Measurements from ENCODE around the gene ZNF511.

The ZNF511 gene

GRCh38 chr10:133344236-133344635 is 35.5 kb downstream of the ZNF511 start:
- Histone ChIP-seq H4K20me1 (ENCODE audit: insufficient read depth, low read length) (no peaks in the 10 kb centered on the region), H3K4me1 (ENCODE audit: low read length) (no peaks in the 10 kb centered on the region), H3K27ac (ENCODE audit: low read length) (no peak overlapping the region), H3K27me3 (replicated peaks; ENCODE audit: insufficient read depth, low read length) (peaks cover 61% of the 10 kb centered on the region), H3K36me3 (replicated peaks; ENCODE audit: insufficient read depth, low read length) (no peaks in the 10 kb centered on the region), H3K4me3 (ENCODE audit: low read length) (no peak overlapping the region), H3K79me2 (ENCODE audit: low read length) (no peaks in the 10 kb centered on the region), H3K9me3 (replicated peaks; ENCODE audit: insufficient read depth, low read length) (no peaks in the 10 kb centered on the region), H3K4me2 (ENCODE audit: low read depth, low read length) (no peak overlapping the region), H2AFZ (ENCODE audit: low read length) (no peak overlapping the region), H3F3A (ENCODE audit: insufficient read depth, low read length) (no peaks in the 10 kb centered on the region), H3K9ac (ENCODE audit: low read length) (no peak overlapping the region), H3K9me2 (replicated peaks; ENCODE audit: insufficient read depth, low read length) (no peaks in the 10 kb centered on the region)
- TF ChIP-seq CTCF (IDR thresholded peaks at IDR 0.05; ENCODE audit: low read length) (no peak), EZH2 (optimal IDR thresholded peaks at IDR 0.05; ENCODE audit: low read depth, low read length) (no peak), EZH2phosphoT487 (IDR thresholded peaks at IDR 0.05; ENCODE audit: low read length) (no peak)
- no peak for DNase-seq

GRCh38 chr10:133346413-133346812 is 37.7 kb downstream of the ZNF511 start:
- no peaks in the 10 kb centered on the region for H3F3A ChIP-seq (ENCODE audit: insufficient read depth, low read length)
- no peaks in the 10 kb centered on the region for H3K36me3 ChIP-seq (replicated peaks; ENCODE audit: insufficient read depth, low read length)
- H3K27me3 ChIP-seq (replicated peaks; ENCODE audit: insufficient read depth, low read length): peaks cover 49% of the 10 kb centered on the region
- DNase-seq: no peak
- no peak overlapping the region for H3K9ac ChIP-seq (ENCODE audit: low read length)
- no peak overlapping the region for H3K4me2 ChIP-seq (ENCODE audit: low read depth, low read length)
- no peak overlapping the region for H3K27ac ChIP-seq (ENCODE audit: low read length)
- TF ChIP-seq EZH2 (optimal IDR thresholded peaks at IDR 0.05; ENCODE audit: low read depth, low read length) (no peak), EZH2phosphoT487 (IDR thresholded peaks at IDR 0.05; ENCODE audit: low read length) (no peak)
- H3K79me2 ChIP-seq (ENCODE audit: low read length): no peaks in the 10 kb centered on the region
- no peaks in the 10 kb centered on the region for H3K9me2 ChIP-seq (replicated peaks; ENCODE audit: insufficient read depth, low read length)
- no peaks in the 10 kb centered on the region for H4K20me1 ChIP-seq (ENCODE audit: insufficient read depth, low read length)
- no peak overlapping the region for H2AFZ ChIP-seq (ENCODE audit: low read length)
- no peaks in the 10 kb centered on the region for H3K4me1 ChIP-seq (ENCODE audit: low read length)
- H3K4me3 ChIP-seq (ENCODE audit: low read length): no peak overlapping the region
- H3K9me3 ChIP-seq (replicated peaks; ENCODE audit: insufficient read depth, low read length): no peaks in the 10 kb centered on the region

- TF ChIP-seq EZH2 (optimal IDR thresholded peaks at IDR 0.05; ENCODE audit: low read depth, low read length) (no peak), CTCF (IDR thresholded peaks at IDR 0.05; ENCODE audit: low read length) (no peak), EZH2phosphoT487 (IDR thresholded peaks at IDR 0.05; ENCODE audit: low read length) (no peak)
- Histone ChIP-seq H3K79me2 (ENCODE audit: low read length) (no peaks in the 10 kb centered on the region), H3K9me3 (replicated peaks; ENCODE audit: insufficient read depth, low read length) (no peaks in the 10 kb centered on the region), H3K27me3 (replicated peaks; ENCODE audit: insufficient read depth, low read length) (peaks cover 45% of the 10 kb centered on the region), H3K27ac (ENCODE audit: low read length) (no peak overlapping the region), H3K36me3 (replicated peaks; ENCODE audit: insufficient read depth, low read length) (no peaks in the 10 kb centered on the region), H3F3A (ENCODE audit: insufficient read depth, low read length) (no peaks in the 10 kb centered on the region), H3K4me3 (ENCODE audit: low read length) (no peak overlapping the region), H3K4me1 (ENCODE audit: low read length) (no peaks in the 10 kb centered on the region), H3K9ac (ENCODE audit: low read length) (no peak overlapping the region), H3K4me2 (ENCODE audit: low read depth, low read length) (no peak overlapping the region), H3K9me2 (replicated peaks; ENCODE audit: insufficient read depth, low read length) (no peaks in the 10 kb centered on the region), H4K20me1 (ENCODE audit: insufficient read depth, low read length) (no peaks in the 10 kb centered on the region), H2AFZ (ENCODE audit: low read length) (no peak overlapping the region)
- DNase-seq: no peak
Measured at GRCh38 chr10:133347710-133348517, 39.2 kb downstream of the ZNF511 start.

- no peak overlapping the region for H3K4me3 ChIP-seq (ENCODE audit: low read length)
- H3K27me3 ChIP-seq (replicated peaks; ENCODE audit: insufficient read depth, low read length): peaks cover 39% of the 10 kb centered on the region
- H2AFZ ChIP-seq (ENCODE audit: low read length): no peak overlapping the region
- no peaks in the 10 kb centered on the region for H3K9me3 ChIP-seq (replicated peaks; ENCODE audit: insufficient read depth, low read length)
- no peak overlapping the region for H3K4me2 ChIP-seq (ENCODE audit: low read depth, low read length)
- H3K9ac ChIP-seq (ENCODE audit: low read length): no peak overlapping the region
- DNase-seq: no peak
- TF ChIP-seq CTCF (IDR thresholded peaks at IDR 0.05; ENCODE audit: low read length) (no peak), EZH2 (optimal IDR thresholded peaks at IDR 0.05; ENCODE audit: low read depth, low read length) (no peak), EZH2phosphoT487 (IDR thresholded peaks at IDR 0.05; ENCODE audit: low read length) (no peak)
- H4K20me1 ChIP-seq (ENCODE audit: insufficient read depth, low read length): no peaks in the 10 kb centered on the region
- H3K9me2 ChIP-seq (replicated peaks; ENCODE audit: insufficient read depth, low read length): no peaks in the 10 kb centered on the region
- no peaks in the 10 kb centered on the region for H3K36me3 ChIP-seq (replicated peaks; ENCODE audit: insufficient read depth, low read length)
- no peaks in the 10 kb centered on the region for H3K4me1 ChIP-seq (ENCODE audit: low read length)
- no peaks in the 10 kb centered on the region for H3K79me2 ChIP-seq (ENCODE audit: low read length)
- no peaks in the 10 kb centered on the region for H3F3A ChIP-seq (ENCODE audit: insufficient read depth, low read length)
- H3K27ac ChIP-seq (ENCODE audit: low read length): no peak overlapping the region
Measured at GRCh38 chr10:133349160-133349568, 40.5 kb downstream of the ZNF511 start.
